CD4-positive, alpha-beta memory T cell (primary cell): ENCODE results near the gene ZNF865. TPM values are rescaled to one million over a fixed set of nuclear protein-coding genes. Genes with fewer than 3 reads are reported as not detected.

Source experiments
- CTCF ChIA-PET: fragments of 350-600 bp; sonication (Branson Sonifier 250); formaldehyde crosslinking; loops from one replicate; lab custom pipeline; 2021; ENCODE audit warnings: inconsistent platforms; ENCODE audit not compliant: partially characterized antibody; lab: Charles Lee
- POLR2A ChIA-PET: fragments of 350-600 bp; sonication (Branson Sonifier 250); formaldehyde crosslinking; loops from one replicate; lab custom pipeline; 2021; ENCODE audit not compliant: partially characterized antibody; lab: Charles Lee
- DNase-seq, 5 donors: peaks; one replicate each; pipeline versions ENCODE4 v3.0.0 to v3.0.0-alpha.2; 2020 to 2022; ENCODE audit warnings: mixed read lengths in 1 of 5
- H3K27ac ChIP-seq: one replicate; pipeline ENCODE4 v1.7.0; 2013; ENCODE audit warnings: low read depth, low read length
- H3K27me3 ChIP-seq: 2 replicates; pipeline ENCODE4 v1.7.0; 2013; ENCODE audit warnings: mild to moderate bottlenecking, low read length, moderate library complexity; ENCODE audit not compliant: insufficient read depth
- H3K36me3 ChIP-seq: 2 replicates; pipeline ENCODE4 v1.7.0; 2013; ENCODE audit warnings: mild to moderate bottlenecking, low read length, moderate library complexity; ENCODE audit not compliant: insufficient read depth
- H3K4me1 ChIP-seq: 2 replicates; pipeline ENCODE4 v1.7.0; 2013; ENCODE audit warnings: mild to moderate bottlenecking, low read length, moderate library complexity; ENCODE audit not compliant: insufficient read depth
- H3K4me3 ChIP-seq, 2 donors: one replicate each; pipeline ENCODE4 v1.7.0; 2013; ENCODE audit warnings: low read length in 2 of 2, mild to moderate bottlenecking in 1 of 2
- H3K9me3 ChIP-seq, 2 donors: one replicate each; pipeline ENCODE4 v1.7.0; 2013; ENCODE audit warnings: low read length in 2 of 2, control low read depth in 1 of 2; ENCODE audit not compliant: control insufficient read depth in 1 of 2
- H3K27ac Mint-ChIP-seq, 7 donors: one replicate each; pipeline ENCODE4 v1.8.0; 2020 to 2021; ENCODE audit warnings: mixed read lengths in 7 of 7, mild to moderate bottlenecking in 6 of 7, inconsistent platforms in 3 of 7, moderate library complexity in 3 of 7
- H3K27me3 Mint-ChIP-seq, 2 donors: one replicate each; pipeline ENCODE4 v1.8.0; 2020 to 2021; ENCODE audit warnings: mixed read lengths in 2 of 2
- H3K36me3 Mint-ChIP-seq, 2 donors: one replicate each; pipeline ENCODE4 v1.8.0; 2020 to 2021; ENCODE audit warnings: mixed read lengths in 2 of 2, inconsistent platforms in 1 of 2, mild to moderate bottlenecking in 1 of 2
- H3K4me1 Mint-ChIP-seq, 4 donors: one replicate each; pipeline ENCODE4 v1.8.0; 2020 to 2021; ENCODE audit warnings: mixed read lengths in 4 of 4, mild to moderate bottlenecking in 1 of 4
- H3K4me3 Mint-ChIP-seq, 8 donors: one replicate each; pipeline ENCODE4 v1.8.0; 2020 to 2021; ENCODE audit warnings: mixed read lengths in 8 of 8, mild to moderate bottlenecking in 7 of 8, moderate library complexity in 6 of 8, inconsistent platforms in 3 of 8
- H3K9me3 Mint-ChIP-seq, 8 donors: one replicate each; pipeline ENCODE4 v1.8.0; 2020 to 2021; ENCODE audit warnings: mixed read lengths in 8 of 8, mild to moderate bottlenecking in 5 of 8, inconsistent platforms in 3 of 8, moderate library complexity in 1 of 8
- intact Hi-C: fragments of 100-400 bp; cut with micrococcal nuclease; formaldehyde crosslinking; loops from one replicate; pipeline ENCODE4 v1.15.1; 2023
- polyA plus RNA-seq, 2 donors: library from polyadenylated mRNA; unstranded; fragments of 300-500 nt; fragmentation: Illumina TruSeq; gene quantifications; one replicate each; pipeline ENCODE4 v1.2.3, GENCODE V29; 2021
- total RNA-seq, 2 experiments: library from RNA; stranded (reverse); gene quantifications; one replicate each; pipeline ENCODE4 v1.2.3, GENCODE V29; 2021

Gene ZNF865
- total and polyA plus RNA-seq, 4 experiments from 2014 or later: 0.30 to 20.9 (median 20.3) TPM; not detected in 1

DNA sequence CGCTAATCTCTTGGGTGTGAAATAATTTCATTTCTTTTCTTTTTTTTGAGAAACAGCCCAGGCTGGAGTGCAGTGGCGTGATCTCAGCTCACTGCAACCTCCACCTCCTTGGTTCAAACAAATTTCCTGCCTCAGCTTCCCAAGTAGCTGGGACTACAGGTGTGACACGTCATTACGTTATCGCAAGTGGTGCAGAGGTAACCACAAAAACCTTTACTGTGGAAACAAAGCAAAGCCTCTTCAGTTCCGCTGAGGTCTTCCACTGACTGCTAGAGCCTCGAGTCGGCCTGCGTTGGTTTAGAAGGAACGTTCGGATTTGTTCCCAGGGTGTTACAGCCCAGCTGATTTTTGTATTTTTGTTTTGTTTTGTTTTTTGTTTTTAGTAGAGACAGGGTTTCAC, 20.9 kb downstream of the ZNF865 start:
- Mint-ChIP-seq H3K36me3 (peaks cover 0 to 8% of the 10 kb centered on the region in 2 donors), H3K4me3 (peak overlapping the region; percentile 78 to 93 (median 84)), H3K9me3 (no peaks in the 10 kb centered on the region), H3K4me1 (peaks cover 25 to 43% (median 35%) of the 10 kb centered on the region in 4 donors), H3K27ac (peak overlapping the region; percentile 87 to 97 (median 97)), H3K27me3 (no peaks in the 10 kb centered on the region)
- Histone ChIP-seq H3K27ac (peak overlapping the region; percentile 61), H3K4me3 (peak overlapping the region in 1 of 2 donors; percentile 7), H3K27me3 (no peaks in the 10 kb centered on the region), H3K4me1 (peaks cover 34% of the 10 kb centered on the region), H3K36me3 (no peaks in the 10 kb centered on the region), H3K9me3 (no peaks in the 10 kb centered on the region)
- DNase-seq: peak; percentile 84 to 90 (median 85)
- POLR2A ChIA-PET: interaction anchor here (0.8 to 6.2 kb wide), 18 partner anchors 9 to 508 kb away, joined by 3 to 95 read pairs (median 6); partner anchors contain the start of genes FIZ1, ISOC2, KMT5C and PPP1R12C
- CTCF ChIA-PET: interaction anchor here (0.8 to 9.1 kb wide), 18 partner anchors 9 to 485 kb away, joined by 3 to 94 read pairs (median 4); partner anchors contain the start of genes FIZ1, NAT14, ZNF524 and ZNF865
- intact Hi-C loops: loop anchor here (1.0 to 10.0 kb wide), 2 partner anchors 46 to 242 kb away; partner anchors contain the start of genes RPL28, TMEM238 and ZNF579

DNA sequence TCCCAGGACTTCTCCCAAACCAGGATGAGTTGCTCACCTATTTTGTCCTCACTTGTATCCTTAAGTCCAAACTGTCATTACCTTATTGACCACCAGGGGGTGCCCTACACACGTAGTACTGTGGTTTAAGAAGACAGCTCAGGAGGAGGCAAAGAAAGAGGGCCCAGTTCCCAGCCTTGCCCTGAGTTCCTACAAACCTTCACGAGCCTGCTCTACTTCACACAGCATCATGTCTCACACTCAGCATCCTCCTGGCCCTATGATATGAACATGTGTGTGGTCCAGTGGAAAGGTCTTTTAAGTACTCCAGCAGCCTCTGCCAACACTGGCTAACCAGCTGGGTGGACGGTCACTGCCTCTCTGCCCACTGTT, 27.0 kb downstream of the ZNF865 start:
- Histone ChIP-seq H3K27me3 (no peaks in the 10 kb centered on the region), H3K36me3 (no peaks in the 10 kb centered on the region), H3K4me1 (peaks cover 41% of the 10 kb centered on the region), H3K27ac (no peak overlapping the region), H3K9me3 (no peaks in the 10 kb centered on the region), H3K4me3 (no peak overlapping the region)
- ChIA-PET POLR2A (interaction anchor here (0.5 to 9.9 kb wide), 15 partner anchors 8 to 442 kb away, joined by 3 to 91 read pairs (median 5); partner anchors contain the start of genes FIZ1, U2AF2, ZNF524 and ZNF581), CTCF (interaction anchor here (0.8 to 7.6 kb wide), 27 partner anchors 9 to 569 kb away, joined by 3 to 165 read pairs (median 10); partner anchors contain the start of genes FIZ1, ISOC2, RDH13 and TMEM238)
- intact Hi-C loops: loop anchor here (1.0 to 10.0 kb wide), 5 partner anchors 8 to 435 kb away; partner anchors contain the start of genes PPP6R1 and ZNF784
- Mint-ChIP-seq H3K36me3 (peaks cover 4 to 19% of the 10 kb centered on the region in 2 donors), H3K27ac (peak overlapping the region; percentile 69 to 98 (median 91)), H3K9me3 (peaks cover 0 to 4% (median 0%) of the 10 kb centered on the region in 8 donors), H3K27me3 (no peaks in the 10 kb centered on the region), H3K4me1 (peaks cover 30 to 55% (median 43%) of the 10 kb centered on the region in 4 donors), H3K4me3 (peak overlapping the region; percentile 4 to 68 (median 52))
- DNase-seq: peak; percentile 85 to 95 (median 88)

DNA sequence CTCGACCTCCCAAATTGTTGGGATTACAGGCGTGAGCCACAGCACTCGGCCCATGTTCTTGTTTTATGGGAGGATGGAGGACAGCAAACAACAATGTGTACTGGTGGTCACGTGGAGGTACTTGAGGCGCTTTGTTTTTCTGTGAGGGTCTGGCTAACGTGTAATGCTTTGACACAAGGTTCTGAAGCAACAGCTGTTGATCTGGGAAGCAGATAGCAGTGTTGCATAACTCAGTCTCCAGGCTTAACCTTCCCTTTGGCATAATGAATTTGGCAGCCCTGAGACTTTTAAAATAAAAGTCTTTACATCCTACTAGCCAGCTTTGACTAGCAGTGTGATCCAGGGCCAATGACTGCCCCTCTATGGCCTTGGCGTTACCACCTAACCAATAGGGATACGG, 28.4 kb downstream of the ZNF865 start:
- Histone ChIP-seq H3K27ac (peak overlapping the region; percentile 100), H3K27me3 (no peaks in the 10 kb centered on the region), H3K4me3 (peak overlapping the region; percentile 9 to 20), H3K4me1 (peaks cover 48% of the 10 kb centered on the region), H3K36me3 (no peaks in the 10 kb centered on the region), H3K9me3 (no peaks in the 10 kb centered on the region)
- POLR2A ChIA-PET: interaction anchor here (1.2 to 9.9 kb wide), 11 partner anchors 8 to 547 kb away, joined by 3 to 91 read pairs (median 11); partner anchors contain the start of genes CCDC106, FIZ1, U2AF2 and UBE2S
- H3K4me1 Mint-ChIP-seq: peaks cover 38 to 63% (median 49%) of the 10 kb centered on the region in 4 donors
- peak overlapping the region in 2 of 8 donors; percentile 98 to 100 for H3K4me3 Mint-ChIP-seq
- DNase-seq: peak in 1 of 5 donors; percentile 13
- H3K27me3 Mint-ChIP-seq: no peaks in the 10 kb centered on the region
- peak overlapping the region in 2 of 7 donors; percentile 98 to 100 for H3K27ac Mint-ChIP-seq
- H3K9me3 Mint-ChIP-seq: peaks cover 0 to 4% (median 0%) of the 10 kb centered on the region in 8 donors
- intact Hi-C loops: loop anchor here (1.0 to 10.0 kb wide), 4 partner anchors 41 to 433 kb away; partner anchors contain the start of genes EPN1, PPP6R1 and ZNF579
- CTCF ChIA-PET: interaction anchor here (0.7 to 7.6 kb wide), 21 partner anchors 9 to 545 kb away, joined by 3 to 165 read pairs (median 11); partner anchors contain the start of genes FIZ1, ISOC2, U2AF2 and ZNF524
- peaks cover 10 to 24% of the 10 kb centered on the region in 2 donors for H3K36me3 Mint-ChIP-seq

DNA sequence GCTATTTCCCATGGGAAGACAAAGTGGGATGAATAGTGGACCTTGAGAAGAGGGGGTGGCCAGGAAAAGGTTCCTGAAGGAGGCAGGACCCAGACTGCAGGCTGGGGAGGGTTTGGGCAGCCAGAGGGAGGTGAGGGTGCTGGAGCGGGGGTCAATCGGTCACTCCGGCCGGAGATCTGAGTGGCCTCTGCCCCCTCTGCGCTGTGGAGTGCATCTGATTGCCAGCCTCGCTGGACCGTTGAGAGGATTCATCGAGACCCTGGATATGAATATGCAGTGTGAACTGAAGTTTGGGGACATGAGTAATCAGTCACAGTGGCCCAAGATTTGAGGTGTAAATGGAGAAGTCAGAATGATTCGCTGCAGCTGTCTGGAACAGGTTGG, 29.9 kb downstream of the ZNF865 start:
- peak in 1 of 5 donors; percentile 57 for DNase-seq
- H3K27ac ChIP-seq: peak overlapping the region; percentile 100
- Mint-ChIP-seq H3K27ac (peak overlapping the region; percentile 98 to 100 (median 100)), H3K4me1 (peaks cover 46 to 74% (median 58%) of the 10 kb centered on the region in 4 donors), H3K36me3 (peaks cover 14 to 28% of the 10 kb centered on the region in 2 donors), H3K27me3 (no peaks in the 10 kb centered on the region), H3K4me3 (peak overlapping the region; percentile 96 to 100 (median 100)), H3K9me3 (peaks cover 0 to 4% (median 0%) of the 10 kb centered on the region in 8 donors)
- intact Hi-C loops: loop anchor here (1.0 to 10.0 kb wide), 2 partner anchors 8 to 381 kb away; partner anchors contain the start of genes PPP6R1 and ZNF581
- H3K4me3 ChIP-seq: peak overlapping the region; percentile 86 to 99
- no peaks in the 10 kb centered on the region for H3K36me3 ChIP-seq
- H3K9me3 ChIP-seq: no peaks in the 10 kb centered on the region
- H3K27me3 ChIP-seq: no peaks in the 10 kb centered on the region
- H3K4me1 ChIP-seq: peaks cover 55% of the 10 kb centered on the region
- CTCF ChIA-PET: interaction anchor here (1.1 to 7.6 kb wide), 5 partner anchors 10 to 131 kb away, joined by 3 to 165 read pairs (median 6); no protein-coding TSS in a partner anchor
- POLR2A ChIA-PET: interaction anchor here (0.6 to 9.9 kb wide), 17 partner anchors 8 to 518 kb away, joined by 3 to 91 read pairs (median 6); partner anchors contain the start of genes CCDC106, FIZ1, ISOC2 and PPP1R12C

DNA sequence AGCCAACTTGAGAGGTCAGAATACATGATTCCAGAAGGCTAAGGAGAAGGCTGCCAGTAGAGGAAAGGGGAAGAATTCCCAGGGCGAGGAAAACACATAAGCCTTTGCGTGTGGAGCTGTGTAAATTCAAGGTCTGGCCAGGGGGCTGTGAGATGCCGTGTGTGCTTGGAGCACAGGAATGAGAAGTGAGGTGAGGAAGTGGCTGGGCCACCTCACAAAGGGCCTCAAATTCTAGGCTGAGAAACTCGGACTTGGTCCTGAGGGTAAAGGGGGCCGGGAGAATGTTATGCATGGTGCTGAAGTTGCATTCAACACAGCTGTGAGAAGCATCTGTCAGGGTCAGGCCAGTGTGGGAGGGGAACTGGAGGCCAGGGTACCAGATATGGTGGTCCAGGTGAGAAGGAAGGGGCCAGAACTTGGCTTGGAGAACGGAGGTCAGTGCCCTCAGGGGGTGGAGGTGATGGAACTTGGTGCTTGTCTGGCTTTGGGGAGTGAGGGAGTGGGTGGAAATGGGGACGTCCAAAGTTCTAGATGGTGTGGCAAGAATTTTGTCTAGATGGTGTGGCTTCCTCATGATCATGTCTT, 30.5 kb downstream of the ZNF865 start:
- peaks cover 14 to 28% of the 10 kb centered on the region in 2 donors for H3K36me3 Mint-ChIP-seq
- H3K4me1 ChIP-seq: peaks cover 59% of the 10 kb centered on the region
- H3K4me3 Mint-ChIP-seq: peak overlapping the region; percentile 96 to 100 (median 100)
- peak overlapping the region; percentile 86 to 99 for H3K4me3 ChIP-seq
- intact Hi-C loops: loop anchor here (1.0 to 10.0 kb wide), 2 partner anchors 7 to 381 kb away; partner anchors contain the start of genes PPP6R1 and ZNF581
- no peaks in the 10 kb centered on the region for H3K36me3 ChIP-seq
- peak overlapping the region; percentile 98 to 100 (median 100) for H3K27ac Mint-ChIP-seq
- H3K4me1 Mint-ChIP-seq: peaks cover 48 to 77% (median 60%) of the 10 kb centered on the region in 4 donors
- H3K27me3 ChIP-seq: no peaks in the 10 kb centered on the region
- H3K9me3 Mint-ChIP-seq: peaks cover 0 to 4% (median 0%) of the 10 kb centered on the region in 8 donors
- peak in 1 of 5 donors; percentile 20 for DNase-seq
- ChIA-PET CTCF (interaction anchor here (1.1 to 3.8 kb wide), 6 partner anchors 10 to 169 kb away, joined by 4 to 17 read pairs (median 8); no protein-coding TSS in a partner anchor), POLR2A (interaction anchor here (1.0 to 9.9 kb wide), 13 partner anchors 10 to 518 kb away, joined by 3 to 91 read pairs (median 5); partner anchors contain the start of genes CCDC106, FIZ1, PPP1R12C and PPP6R1)
- H3K9me3 ChIP-seq: no peaks in the 10 kb centered on the region
- no peaks in the 10 kb centered on the region for H3K27me3 Mint-ChIP-seq
- H3K27ac ChIP-seq: peak overlapping the region; percentile 100

DNA sequence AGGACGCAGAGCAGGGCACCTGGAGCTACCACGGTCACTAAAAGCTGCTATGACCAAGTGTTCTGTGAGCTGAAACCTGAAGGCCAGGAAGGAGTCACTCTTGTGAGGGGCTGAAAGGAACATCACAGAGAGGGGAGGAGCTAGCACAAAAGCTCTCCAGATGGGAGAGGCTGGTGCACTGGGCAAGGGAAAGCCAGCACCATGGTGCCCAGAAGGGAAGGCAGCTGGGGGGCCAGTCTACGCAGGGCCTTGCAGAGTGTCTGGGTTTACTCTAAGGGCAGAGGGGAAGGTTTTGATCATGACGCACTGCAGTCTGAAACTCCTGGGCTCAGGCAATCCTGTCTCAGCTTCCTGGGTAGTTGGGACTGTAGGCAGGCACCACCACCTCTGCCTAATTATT, 31.3 kb downstream of the ZNF865 start:
- POLR2A ChIA-PET: interaction anchor here (0.7 to 9.9 kb wide), 9 partner anchors 11 to 160 kb away, joined by 3 to 91 read pairs (median 9); partner anchors contain the start of genes CCDC106, FIZ1, U2AF2 and ZNF524
- intact Hi-C loops: loop anchor here (10.0 kb wide), 1 partner anchor 382 kb away; the partner anchor contains the start of gene PPP6R1
- no peaks in the 10 kb centered on the region for H3K9me3 ChIP-seq
- peaks cover 50 to 79% (median 61%) of the 10 kb centered on the region in 4 donors for H3K4me1 Mint-ChIP-seq
- H3K9me3 Mint-ChIP-seq: peaks cover 0 to 4% (median 0%) of the 10 kb centered on the region in 8 donors
- H3K4me3 ChIP-seq: no peak overlapping the region
- H3K27me3 ChIP-seq: no peaks in the 10 kb centered on the region
- H3K27ac ChIP-seq: peak overlapping the region; percentile 100
- peaks cover 60% of the 10 kb centered on the region for H3K4me1 ChIP-seq
- peak in 1 of 5 donors; percentile 5 for DNase-seq
- CTCF ChIA-PET: interaction anchor here (0.7 to 3.8 kb wide), 7 partner anchors 10 to 169 kb away, joined by 3 to 17 read pairs (median 5); partner anchors contain the start of genes ZNF784 and ZNF865
- peak overlapping the region; percentile 98 to 100 (median 100) for H3K27ac Mint-ChIP-seq
- no peaks in the 10 kb centered on the region for H3K27me3 Mint-ChIP-seq
- H3K36me3 ChIP-seq: no peaks in the 10 kb centered on the region
- H3K4me3 Mint-ChIP-seq: peak overlapping the region; percentile 96 to 100 (median 100)
- peaks cover 14 to 28% of the 10 kb centered on the region in 2 donors for H3K36me3 Mint-ChIP-seq
